GM18526 (cell line): Measurements from ENCODE around the gene DLX5.

ENCODE experiments used
- POLR2A ChIP-seq: IDR thresholded peaks from 3 replicates; pipeline ENCODE4 v1.6.1; 2011; ENCODE audit not compliant: insufficient read length; ENCODE audit errors: extremely low read depth

Gene DLX5

DNA sequence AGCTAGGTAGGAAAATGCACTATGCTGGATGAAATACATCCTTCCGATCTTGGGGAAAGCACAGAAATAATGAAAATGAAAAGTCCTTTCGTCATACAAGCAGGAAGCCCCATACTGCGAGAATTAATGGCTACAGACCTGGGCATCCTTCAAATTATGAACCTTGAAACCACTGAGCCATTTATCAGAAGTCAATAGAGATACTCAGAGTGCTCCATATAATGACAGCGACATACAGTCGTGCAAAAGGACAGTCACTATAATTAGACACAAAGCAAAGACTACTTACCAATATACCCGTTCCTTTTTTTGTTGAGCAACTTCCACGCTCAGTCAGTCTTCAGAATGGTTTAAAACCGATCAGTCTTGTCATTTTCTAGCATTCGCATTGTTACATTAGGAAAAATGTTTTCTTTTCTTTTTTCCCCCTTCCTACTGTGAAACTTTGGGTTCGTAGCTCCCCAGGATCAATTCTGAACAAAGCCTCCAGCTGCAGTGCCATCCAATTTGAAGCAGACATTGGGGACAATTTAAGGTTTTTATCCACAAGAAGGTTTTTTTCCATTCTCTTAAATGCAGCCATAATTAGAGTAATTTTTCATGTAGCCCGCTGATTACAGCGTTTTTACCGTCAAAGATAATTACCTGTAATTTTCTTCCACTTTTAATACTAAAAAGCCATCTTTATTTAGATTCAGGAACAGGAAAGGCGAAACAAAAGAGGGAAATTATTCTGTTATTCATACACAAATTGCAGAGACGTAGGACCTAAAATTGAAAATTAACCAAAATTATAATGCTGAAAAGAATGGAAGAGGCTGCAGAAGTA, 12.9 kb downstream of the DLX5 start:
- TF ChIP-seq POLR2A = no peak

DNA sequence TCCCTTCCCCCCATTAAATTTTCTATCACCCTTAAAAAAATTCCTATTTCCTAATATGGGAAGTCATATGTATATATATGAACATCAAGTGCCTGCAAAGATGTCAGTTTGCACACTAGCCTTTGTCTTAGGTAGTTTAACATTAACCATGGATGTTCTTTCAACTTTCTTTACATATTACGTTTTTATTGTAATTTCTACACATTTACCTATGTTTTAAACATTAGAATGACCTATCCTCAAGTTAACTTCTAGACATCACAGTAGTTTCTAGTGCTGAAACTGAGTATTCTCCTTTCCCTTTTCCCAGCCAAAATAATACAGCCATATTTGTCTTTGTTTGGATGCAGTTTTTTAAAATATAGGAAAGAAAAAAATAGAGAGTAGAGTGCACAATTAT, 13.5 kb downstream of the DLX5 start:
- no peak for TF ChIP-seq POLR2A

DNA sequence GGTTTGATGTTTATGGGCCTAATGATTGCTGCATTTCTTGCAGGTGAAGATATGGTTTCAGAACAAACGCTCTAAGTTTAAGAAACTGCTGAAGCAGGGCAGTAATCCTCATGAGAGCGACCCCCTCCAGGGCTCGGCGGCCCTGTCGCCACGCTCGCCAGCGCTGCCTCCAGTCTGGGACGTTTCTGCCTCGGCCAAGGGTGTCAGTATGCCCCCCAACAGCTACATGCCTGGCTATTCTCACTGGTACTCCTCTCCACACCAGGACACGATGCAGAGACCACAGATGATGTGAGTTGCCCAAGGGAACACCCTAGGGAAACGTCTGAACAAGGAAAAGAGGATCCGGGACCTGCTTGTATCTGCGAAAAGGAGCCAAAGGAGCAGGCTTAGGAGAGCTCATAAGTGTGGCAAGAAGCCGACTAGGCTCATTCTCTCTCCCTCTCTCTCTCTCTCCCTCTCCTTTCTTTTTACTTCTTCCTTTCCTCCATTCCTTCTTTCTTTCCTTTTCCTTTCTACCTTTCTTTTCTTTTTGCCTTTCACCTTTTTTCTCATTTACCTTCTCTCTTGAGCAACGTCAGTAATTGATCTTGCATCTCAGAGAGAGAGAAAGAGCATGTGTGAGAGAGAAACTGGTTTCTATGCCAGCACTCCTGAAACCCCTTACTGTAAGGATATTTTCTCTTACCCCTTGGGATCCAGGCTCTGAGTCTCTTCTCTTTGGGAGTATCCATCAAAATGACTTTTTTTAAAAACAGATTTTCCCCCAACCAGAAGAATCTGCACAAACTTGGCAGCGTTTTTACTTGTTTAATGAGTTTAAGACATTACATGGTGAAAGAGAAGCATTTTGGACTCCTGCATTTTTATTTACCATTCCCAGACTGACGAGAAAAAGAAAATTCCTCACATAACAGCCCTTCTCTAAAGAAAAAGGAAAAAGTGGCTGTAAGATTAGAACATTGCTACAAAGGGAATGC, 14.6 kb downstream of the DLX5 start:
- TF ChIP-seq POLR2A = no peak

DNA sequence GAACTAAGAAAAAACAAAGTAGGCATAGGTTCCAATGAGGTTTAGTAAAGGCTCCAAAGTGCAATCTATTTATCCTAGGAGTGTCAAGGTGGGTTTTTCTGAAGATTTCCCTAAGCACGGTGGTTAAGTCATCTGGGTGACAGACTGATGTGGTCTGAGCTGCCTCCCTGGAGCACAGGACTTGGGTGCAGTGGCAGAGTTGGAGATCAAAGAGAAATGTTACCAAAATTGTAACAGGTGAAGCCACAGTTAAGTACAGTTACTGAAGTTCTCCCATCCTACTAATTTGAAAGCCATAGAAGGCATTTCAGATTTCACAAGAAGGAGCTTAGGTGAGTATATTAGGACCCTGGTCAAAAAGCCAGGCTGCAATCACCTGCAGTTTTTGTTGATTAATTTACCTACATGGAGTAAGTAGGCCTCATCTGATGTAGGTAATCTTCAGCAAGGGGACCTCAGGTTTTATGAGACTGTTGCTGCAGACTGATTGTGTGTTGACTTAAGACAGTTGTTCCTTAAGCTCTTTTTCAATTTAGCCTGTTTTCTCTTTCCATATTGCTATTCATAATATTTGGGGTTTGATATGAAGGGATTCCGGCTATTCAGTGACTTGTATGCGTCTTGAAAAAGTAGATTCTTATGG, 16.2 kb downstream of the DLX5 start:
- TF ChIP-seq POLR2A = no peak

DNA sequence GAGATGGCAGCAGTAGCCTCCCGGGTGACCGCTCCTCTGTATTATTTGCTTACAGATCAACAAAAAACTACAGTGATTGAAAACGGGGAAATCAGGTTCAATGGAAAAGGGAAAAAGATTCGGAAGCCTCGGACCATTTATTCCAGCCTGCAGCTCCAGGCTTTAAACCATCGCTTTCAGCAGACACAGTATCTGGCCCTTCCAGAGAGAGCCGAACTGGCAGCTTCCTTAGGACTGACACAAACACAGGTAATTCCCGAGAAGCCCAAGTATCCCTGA, 17.1 kb downstream of the DLX5 start:
- no peak for TF ChIP-seq POLR2A

DNA sequence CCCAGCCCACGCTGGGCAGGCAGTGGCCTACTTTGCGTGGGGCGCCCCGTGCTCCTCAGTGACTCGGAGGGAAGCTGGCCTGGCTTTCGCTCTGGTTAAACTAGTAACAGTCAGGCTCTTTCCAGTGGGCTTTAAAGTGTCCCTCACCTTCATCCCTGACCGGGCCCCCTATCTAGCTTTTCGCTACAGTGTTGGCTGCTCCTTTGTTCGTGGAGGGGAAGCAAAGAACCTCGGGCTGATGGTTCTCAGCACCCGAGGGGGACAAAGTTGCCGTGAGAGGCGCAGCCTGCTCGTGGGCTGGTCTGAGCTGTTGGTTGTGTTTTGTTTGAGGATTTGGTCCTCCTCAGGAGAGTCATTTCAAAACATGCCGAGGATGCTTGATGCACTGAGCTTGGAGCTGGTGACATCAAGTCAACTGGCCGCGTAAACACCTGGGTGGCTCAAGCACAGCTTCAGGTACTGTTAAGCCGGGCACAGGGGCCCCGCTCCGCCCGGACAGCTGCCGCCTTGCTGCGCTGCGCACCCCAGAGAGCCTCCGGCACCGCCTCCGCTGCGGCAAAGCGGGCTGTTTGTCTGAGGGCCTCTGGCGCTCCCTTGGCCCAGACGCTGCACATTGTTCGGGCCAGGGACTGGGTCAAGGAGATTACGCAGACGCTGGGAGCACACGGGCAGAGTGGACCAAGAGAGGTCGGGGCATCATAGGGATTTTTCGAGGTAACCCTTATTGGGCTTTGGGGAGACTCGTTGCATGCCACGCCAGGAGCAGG, 17.6 kb downstream of the DLX5 start:
- TF ChIP-seq POLR2A = no peak

DNA sequence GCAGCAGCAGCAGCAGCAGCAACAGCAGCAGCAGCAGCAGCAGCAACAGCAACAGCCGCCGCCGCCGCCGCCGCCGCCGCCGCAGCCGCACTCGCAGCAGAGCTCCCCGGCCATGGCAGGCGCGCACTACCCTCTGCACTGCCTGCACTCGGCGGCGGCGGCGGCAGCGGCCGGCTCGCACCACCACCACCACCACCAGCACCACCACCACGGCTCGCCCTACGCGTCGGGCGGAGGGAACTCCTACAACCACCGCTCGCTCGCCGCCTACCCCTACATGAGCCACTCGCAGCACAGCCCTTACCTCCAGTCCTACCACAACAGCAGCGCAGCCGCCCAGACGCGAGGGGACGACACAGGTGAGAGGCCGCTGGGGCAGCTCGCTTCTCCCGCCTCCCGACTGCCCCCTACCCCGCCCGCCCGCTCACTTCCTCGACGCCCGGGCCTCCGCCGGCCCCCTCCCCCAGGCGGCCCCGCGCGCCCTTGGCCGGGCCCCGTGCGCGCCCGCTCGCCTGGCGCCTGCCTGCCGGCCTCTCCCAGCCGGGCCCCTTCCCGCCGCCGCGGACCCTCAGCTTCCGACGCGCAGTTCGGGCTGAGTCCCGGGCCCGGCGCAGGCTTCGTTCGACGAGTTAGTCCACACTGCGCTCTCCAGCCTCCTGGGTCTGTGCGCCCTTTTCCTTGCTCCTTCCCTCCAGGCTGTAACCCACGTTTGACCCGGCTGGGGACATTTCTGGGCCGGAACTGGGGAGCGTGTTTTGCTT, 18.4 kb downstream of the DLX5 start:
- TF ChIP-seq POLR2A = no peak

DNA sequence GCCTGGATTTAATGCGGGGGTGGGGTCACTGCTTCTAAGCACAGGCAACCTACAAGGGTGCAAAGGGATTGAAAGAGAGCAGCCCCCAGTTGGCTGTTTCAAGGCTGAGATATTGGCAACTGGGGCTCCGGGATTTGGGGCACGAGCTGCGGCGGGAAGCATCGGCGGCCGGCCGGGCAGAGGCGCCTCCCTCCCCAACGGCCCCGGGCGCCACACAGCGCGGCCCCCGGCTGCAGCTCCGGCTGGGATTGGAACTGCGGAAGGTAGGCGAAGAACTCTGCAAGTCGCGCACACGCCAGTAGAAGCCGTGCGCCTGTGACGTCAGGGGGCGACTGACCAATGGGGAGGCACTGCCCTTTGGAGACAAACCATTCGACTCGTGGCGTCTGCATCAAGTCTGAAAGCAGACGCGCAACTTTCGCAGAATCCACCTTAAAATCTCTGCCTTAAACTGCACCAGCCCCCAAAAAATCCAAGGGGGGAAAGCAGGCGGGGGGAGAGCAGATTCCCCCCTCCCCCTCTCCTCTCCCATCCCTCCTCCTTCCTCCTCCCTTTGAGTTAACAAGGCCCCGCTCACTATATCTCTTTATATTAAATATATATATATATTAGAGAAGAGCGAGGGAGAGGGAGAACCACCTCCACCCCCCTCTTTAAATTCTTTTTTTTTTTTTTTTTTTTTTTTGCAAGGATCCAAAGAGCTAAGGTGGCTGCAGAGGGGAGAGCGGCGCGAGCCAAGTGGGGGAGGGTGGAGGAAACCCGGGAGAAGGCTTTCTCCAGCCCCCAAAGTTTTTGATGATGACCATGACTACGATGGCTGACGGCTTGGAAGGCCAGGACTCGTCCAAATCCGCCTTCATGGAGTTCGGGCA, 19.2 kb downstream of the DLX5 start, which contains the start of gene DLX6:
DLX6 (plus strand) TSS at position 371 of the 872 bp plus-strand sequence; CDS start at position 796, 425 bp downstream.
- TF ChIP-seq POLR2A = no peak

DNA sequence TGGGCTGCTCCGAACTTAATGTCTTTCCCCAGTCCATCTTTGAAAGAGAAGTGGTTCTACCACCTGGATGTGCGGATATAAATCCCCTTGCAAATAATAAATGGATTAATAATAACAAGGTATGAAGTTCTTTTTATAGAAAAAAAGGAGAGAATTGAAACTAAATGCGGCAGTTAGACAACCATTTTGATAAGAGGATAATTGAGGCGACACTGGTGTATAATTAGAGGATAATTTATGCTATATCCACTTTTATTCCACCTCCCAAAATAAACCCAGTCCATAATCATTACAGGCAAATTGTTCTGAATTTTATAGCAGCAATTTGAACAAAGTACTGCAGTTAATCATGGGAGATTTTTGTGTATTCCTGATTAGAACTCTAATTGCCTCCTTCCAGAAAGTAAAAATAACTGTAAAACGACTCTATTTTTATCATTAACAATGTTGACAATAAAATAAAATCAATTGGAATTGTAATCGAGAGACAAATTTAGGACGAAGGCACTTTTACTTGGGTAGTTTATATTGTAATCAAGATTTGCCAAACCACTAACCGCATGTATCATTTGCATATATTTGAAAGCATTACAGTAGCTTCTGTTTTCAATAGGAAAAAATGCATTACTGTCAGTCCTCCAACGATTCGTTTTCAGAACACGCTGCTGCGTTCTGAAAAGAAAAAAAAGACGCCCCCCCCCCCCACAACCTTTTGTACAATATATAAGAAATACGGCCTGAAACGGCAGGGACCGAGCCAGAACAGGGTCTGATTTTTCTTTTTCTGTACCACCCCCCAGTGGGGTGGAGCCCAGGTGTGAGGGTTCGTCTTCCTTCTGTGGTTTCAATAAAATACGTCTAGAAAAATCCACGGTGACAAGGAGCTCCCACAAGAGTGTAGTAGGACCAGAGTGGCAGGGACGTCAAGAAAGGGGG, 20.1 kb downstream of the DLX5 start:
- TF ChIP-seq POLR2A = no peak

DNA sequence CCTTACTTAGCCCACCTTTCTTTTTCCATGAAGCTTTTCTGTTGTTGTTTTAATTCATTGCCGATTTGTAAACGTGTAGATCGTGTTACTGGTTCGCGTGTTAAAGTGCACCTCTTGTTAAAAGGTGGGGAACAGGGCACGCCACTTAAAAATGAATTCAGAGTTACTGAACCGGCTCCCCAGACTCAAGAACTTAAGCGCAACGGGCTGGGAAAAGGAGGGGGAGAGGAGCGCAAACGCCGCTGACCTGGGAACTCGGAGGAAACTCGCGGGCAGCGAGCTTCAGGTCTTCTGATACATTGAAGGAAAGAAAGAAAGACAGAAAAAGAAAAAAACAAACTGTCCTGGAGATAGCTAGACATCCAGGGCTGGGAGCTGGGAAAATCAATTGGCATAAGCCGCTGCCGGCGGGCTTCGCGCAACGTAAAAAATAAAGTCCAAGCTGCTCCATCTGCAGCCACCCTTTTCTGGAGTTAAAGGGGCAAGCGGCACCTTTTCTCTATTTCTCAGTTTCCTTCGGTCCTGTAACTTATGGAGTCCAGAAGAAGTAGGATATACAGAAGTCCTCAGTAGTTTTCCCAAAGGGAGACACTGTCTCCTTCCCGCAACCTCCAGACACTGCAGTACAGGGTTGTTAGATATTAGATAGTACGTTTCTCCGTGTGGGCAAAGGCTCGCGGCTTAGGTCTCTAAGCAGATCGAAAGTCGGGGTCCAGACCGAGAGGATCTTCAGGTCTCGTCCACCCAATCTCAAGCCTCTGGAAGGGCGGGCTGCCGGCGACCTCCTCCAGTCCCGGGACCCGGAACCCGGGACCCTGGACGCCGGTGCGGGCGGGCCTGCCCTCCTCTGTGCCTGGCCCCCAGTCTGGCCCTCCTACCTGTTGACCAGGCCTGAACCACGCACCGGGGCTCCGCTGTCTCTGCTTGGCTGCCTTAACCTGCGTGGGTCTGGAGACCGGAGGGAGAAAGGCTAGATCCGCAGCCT, 21.1 kb downstream of the DLX5 start:
- no peak for TF ChIP-seq POLR2A
